GM19372 (cell line): ENCODE results near the gene RHOA.
"Not testable (repeated sequence)": the region's sequence is repeated elsewhere in the genome, so short reads cannot be mapped to it uniquely, and the experiment has no call there.

ENCODE experiments used
- ATAC-seq: cut with Tn5 transposase; IDR thresholded peaks from one replicate; pipeline ENCODE4 v1.9.1; 2021; ENCODE audit warnings: mild to moderate bottlenecking, low read depth, moderate library complexity; ENCODE audit not compliant: unreplicated experiment

RHOA gene

DNA sequence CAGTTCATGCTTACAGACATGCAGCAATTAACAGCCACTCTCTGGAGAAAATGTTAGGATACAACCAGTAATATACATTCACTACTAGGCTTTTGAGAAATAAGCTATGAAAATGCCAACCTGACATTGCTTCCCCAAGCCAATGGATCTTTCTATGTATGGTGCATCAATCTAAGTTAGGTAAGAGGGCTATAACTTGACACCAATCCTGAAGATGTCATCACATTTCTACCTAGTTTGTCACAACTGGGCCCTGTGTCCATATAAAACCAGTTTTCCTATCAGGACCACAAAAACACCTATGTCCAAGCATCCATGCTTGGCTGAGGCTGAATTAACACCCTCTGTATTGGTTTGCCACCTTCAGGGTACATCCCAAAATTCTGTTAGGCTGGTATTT is 39.8 kb downstream of the RHOA start:
- ATAC-seq = no peak

DNA sequence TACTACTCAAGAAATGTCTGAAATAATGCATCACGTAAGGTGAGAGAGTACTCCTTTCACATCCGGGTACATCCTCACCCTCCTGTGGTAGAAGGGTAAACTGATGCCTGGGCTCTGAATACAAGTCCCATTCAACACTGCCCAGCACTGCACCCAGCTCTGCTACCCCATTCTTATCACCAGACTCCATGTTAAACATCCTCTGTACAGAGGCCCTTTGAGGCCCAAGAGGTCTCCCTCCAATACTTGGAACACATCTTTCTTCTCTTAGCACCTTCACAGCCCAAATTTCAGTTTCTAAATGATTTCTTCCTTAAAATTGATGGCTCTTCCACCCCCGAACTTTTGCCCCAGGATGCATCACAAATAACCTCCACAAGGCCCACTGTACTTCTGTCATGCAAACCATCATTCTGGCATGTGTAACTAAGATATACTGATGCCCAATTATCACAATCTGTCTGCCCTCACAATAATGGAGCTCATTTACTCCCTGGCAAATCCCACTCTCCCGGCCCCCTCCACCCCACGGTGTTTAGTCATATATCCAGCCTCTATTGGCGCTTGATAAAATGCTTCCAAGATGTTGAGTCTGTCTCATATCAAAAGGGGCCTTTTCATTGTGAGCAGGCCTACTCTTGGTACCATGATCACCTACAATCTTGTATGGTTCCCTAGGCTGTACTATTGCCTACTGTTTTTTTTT is 41.0 kb downstream of the RHOA start:
- ATAC-seq = no peak

DNA sequence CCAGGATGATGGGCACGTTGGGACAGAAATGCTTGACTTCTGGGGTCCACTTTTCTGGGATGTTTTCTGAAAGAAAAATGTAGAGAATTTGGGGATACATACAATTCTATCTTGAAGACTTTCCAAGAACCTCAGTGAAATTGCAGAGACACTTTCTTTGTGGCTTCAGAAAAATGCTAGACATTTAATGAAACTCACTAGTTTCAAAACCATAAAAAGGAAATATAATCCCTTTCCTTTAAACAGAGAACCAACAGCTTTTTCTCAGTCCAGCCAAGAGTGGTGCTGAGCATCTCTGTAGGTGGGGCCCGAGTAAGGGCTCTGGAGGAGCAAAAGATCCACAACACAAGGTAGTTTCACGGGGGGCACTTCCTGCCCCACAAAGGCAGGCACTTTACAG is 49.2 kb downstream of the RHOA start:
- ATAC-seq = no peak

DNA sequence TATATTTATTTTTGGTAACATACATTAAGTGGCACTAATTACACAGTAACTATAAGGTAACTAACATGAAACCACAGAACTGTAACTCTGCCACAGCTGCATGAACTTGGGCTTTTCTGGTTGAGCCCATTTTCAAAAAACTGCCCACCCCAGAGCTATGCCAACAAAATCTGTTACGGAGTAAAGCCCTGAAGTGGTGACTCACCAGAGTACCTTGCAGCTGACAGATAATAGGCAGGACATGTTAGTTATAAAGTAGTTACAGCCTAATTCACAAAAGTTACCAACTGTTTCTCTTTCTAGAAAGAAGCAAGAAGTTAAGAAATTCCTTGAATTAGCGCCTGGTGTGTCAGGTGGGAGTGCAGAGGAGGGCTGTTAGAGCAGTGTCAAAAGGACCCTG is 52.2 kb downstream of the RHOA start:
- ATAC-seq = no peak

DNA sequence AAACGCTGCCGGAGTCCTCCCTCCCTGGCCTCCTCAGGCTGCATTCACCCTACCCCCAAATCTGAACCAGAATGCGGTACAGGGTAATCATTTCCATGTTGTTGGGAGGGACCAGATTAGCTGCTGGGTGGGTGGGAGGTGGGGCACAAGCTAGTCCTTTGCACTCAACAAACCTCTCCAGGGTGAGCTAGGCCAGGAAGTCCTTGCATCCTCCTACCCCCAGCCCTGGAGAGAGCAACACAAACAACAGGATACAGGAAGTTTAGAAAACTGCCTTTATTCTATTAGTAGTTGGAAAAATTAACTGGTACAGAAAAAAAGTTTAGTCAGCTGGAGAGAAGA is 52.9 kb downstream of the RHOA start:
- ATAC-seq = no peak

DNA sequence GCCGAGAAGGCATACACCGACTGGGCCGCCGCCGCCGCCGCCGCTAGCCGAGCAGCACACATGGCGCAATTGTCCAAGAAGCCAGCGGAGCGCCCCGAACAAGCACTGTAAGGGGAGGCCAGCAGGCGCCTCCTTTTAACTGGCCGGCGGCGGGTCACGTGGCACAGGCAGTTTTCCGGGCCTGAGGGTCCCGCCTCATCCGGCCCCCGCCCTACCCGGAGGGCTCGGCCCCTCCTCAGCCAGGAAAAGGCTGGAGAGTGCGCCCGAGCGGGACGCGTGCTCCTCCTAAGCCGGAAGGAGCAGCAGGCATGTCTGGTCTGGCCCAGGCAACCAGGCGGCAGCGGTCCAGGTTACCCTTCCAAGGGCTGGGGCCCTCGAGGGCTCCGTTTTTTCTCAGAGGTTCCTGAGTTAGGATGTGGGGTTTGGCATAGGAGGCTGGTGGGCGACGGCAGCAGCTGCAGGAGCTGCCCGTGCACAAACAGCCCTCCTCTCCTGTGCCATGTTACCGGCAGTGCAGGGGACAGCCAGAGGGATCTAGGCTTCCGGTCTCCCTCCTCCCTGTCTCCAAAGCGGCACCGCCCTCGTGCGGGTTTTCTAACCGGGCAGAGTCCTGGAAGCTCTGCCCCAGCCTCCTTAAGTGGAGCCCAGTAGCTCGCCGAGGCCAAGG is 53.4 kb downstream of the RHOA start, which contains the start of gene GPX1:
Gene GPX1, minus strand, starts transcription at position 137 of the 667 bp plus-strand sequence. Its CDS starts 75 bp downstream, at position 62.
- peak; percentile 85 for ATAC-seq

DNA sequence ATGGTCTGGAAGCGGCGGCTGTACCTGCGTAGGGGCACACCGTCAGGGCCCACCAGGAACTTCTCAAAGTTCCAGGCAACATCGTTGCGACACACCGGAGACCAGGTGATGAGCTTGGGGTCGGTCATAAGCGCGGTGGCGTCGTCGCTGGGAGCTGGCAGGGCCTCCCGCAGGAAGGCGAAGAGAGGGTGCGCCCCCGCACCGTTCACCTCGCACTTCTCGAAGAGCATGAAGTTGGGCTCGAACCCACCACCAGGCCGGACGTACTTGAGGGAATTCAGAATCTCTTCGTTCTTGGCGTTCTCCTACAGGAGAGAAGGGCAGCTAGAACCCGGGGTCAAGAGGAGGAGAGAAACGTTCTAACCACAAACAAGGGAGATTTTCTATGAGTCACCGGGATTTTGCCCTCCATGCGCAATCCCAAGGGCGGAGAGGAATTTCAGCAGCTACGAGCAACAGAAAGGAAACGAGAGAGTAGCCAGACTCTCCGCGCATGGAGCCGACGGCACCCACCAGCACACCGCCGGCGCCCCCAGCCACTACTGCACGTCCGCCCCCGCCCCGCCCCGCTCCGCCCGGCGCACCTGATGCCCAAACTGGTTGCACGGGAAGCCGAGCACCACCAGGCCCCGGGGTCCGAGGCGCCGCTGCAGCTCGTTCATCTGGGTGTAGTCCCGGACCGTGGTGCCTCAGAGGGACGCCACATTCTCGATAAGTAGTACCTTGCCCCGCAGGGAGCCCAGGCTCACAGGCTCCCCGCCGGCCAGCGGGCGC is 54.1 kb downstream of the RHOA start:
- ATAC-seq = peak; percentile 37

DNA sequence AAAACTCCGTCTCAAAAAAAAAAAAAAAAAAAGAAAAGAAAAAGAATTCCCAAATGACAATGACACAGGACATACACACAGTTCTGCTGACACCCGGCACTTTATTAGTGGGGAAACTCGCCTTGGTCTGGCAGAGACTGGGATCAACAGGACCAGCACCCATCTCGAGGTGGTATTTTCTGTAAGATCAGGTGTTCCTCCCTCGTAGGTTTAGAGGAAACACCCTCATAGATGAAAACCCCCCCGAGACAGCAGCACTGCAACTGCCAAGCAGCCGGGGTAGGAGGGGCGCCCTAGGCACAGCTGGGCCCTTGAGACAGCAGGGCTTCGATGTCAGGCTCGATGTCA is 54.7 kb downstream of the RHOA start:
- not testable (repeated sequence) for ATAC-seq

DNA sequence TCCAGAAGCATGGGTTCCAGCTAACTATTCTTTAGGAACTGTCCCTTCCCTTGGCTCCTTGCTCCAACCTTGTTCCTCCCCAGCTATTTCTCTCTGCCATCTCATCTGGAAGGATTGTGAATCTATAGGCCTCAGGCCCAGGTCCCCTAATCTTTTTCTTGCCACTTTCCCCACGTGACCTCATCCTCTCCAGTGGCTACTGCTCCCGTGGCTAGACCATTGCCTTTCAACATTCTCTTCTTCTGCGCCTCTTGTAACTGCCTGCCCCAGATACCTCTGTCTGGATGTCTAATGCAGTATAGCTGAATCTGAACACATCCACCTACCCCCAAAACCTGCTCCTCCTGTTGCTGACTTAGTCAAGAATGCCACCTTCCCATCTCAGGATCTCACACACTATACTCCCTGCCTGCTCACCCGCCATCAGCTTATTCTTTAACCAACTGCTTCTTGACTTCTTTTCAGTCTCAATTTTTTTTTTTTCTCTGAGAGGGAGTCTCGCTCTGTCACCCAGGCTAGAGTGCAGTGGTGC is 58.8 kb downstream of the RHOA start:
- no peak for ATAC-seq

DNA sequence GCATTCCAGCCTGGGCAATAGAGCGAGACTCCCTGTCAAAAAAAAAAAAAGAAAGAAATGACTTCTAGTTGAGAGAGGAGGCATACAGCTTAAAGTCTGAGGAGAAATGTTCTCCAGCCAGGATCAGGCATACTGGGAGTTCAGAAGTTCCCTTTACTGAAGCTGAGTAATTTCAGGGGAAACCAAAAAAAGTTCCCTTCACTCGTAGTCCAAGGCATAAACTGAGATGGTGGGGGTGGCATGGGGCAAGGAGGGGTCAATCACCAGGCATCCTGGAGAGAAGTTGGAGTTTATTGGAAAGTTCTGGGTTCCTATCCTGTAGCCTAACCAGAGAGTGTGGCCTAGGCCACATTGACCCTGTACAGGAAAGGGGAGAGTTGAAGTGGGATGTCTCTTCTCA is 59.5 kb downstream of the RHOA start:
- ATAC-seq = no peak

DNA sequence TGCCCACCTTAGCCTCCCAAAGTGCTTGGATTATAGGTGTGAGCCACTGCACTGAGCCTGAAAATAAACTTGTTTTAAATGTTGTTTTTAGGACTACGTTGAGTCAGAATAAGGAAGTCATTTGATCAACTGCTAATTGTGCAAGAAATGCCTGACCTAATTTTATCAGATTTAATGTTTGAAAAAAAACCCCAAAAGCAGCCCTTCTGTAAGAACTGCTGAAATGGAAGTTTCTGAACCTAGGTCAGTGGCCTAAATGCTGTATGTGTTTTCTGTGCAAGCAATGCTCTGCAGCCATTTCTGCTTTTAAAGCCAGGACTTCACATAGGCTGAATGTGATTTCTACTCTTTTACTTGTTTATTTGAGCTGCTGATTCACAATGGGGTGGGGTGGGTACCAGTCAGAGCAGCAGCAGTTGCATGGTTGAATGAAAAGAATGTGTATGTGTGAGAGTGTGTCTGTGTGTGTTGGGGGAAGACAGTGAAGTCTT is 60.2 kb downstream of the RHOA start:
- ATAC-seq = no peak

DNA sequence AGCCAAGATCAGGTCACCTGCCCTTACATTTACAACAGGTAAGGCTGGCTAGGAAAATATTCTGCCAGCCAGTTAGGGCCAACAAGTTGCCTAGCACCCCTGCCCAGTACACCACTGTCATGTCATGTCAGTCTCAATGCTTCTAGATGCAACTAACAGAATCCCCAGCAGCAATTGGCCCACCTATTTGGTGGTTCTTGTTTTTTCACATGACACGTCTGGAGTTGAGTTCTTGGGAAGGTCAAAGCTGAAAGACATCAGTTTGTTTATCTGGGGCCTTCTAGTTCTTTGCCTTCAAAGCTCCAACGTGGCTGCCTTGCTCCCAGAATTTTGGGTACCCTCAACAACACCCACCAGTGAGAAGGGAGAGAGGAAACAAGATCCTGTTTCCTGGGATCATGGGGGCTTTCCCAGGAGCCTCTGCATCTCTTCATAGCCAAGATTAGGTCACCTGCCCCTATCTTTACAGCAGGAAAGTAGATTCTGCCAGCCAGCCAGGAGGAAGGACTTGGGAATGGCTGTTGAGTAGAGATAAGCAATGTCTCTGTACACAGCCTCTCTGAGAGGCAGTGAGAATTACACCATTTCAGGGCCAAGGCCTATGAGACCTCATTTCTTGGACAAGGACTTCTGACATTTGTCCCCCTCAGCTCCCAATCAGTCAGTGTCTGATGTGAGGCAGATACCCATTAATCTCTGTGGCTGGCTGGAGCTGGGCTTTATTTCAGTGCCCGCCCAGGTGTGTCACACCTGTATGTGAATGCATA is 62.2 kb downstream of the RHOA start:
- ATAC-seq = no peak

DNA sequence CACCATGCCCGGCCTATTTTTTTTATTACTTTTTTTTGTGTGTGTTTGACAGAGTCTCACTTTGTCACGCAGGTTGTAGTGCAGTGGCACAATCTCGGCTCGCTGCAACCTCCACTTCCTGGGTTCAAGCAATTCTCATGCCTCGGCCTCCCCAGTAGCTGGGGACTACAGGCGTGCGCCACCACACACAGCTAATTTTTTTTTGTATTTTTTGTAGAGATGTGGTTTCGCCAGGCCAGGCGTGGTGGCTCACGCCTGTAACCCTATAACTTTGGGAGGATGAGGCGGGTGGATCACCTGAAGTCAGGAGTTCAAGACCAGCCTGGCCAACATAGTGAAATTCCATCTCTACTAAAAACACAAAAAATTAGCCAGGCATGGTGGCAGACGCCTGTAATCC is 63.4 kb downstream of the RHOA start:
- not testable (repeated sequence) for ATAC-seq

DNA sequence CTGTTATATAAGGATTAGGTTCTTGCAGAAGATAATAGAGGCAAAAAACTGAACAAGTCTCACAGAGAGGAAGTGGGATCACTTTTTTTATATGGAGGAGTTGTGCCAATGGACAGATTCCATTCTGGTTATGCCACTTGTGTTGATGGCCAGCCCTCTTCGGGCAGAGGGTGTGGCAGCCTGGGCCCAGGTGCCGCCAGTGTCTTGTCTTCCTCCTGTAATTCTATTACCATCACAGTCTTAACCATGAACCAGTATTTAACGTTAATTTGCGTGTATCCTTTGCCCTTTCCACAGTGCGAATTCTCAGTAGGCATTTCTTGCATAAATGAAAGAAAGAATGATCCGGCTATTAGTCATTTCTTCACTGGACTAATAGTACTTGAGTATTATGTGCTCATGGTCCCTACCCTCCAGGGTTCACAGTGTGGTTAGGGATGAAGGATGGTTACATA is 65.0 kb downstream of the RHOA start:
- no peak for ATAC-seq

DNA sequence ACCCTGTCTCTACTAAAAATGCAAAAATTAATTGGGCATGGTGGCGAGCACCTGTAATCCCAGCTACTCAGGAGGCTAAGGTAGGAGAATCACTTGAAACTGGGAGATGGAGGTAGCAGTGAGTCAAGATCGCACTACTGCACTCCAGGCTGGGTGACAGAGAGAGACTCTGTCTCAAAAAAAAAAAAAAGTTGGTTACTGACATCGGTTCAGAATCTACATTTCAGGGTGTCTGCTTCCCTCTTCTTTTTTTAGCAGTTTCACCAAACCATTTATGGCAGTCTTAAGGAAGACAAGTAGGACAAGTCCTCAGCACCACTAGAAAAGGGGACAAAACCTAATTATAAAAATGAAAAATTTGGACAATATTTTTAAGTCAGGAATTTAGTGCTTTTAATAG is 68.6 kb downstream of the RHOA start:
- no peak for ATAC-seq

DNA sequence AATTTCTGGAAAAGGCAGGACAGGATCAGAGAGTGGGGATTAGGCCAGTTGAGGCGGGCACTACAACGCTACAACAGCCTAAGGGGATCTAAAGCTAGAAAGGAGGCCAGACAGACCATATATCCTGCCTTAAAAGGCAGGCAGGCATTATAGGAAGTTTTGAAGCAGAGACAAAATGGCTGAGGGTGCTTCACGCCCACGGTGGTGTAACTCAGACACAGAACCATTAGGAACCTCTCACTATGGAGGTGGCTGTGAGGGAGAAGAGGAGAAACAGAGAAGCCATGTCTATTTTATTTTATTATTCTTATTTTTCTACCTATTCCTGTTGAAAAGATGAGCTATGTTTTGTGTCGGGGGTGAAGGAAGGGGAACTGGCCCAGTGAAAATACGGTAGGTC is 69.8 kb downstream of the RHOA start:
- ATAC-seq = no peak

DNA sequence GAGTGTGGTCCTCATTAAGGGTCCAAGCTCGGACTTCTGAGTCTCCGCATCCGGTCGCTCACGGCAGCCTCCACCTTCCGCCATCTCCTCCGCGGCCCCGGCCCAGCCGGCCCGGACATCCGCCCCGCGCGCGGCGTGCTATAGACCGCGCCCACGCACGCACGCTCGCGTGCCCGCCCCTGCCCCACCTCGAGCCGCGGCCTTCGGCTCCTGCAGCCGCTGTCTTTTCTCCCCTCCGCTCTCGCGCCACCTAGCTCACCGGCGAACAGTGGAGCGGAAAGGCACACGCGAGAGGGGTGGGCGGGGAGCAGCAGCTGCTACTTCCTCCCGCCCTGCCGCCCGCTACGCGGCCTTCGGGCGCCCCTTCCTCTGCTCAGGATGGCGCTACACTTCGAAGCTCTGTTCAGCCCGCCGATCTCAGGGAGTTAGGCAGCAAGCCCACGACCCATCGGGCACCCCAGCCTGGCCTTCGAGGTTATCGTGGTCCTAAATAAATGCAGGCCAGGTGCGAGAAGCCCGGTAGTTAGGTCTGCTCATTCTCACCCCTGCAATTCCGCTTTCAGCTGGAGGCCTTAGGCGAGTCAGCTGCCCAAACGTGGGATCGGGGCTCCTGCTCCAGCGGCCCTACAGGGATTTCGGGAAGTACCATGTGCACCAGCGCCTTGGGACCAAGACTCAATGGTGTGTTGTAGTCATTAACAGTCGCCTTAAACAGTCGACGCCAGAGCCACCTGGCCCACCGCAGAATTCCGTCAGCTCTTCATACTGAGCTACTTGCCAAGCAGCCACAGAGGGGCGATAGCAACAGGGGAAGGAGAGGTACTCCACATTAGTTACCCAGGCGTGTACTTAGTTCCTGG is 71.6 kb downstream of the RHOA start, which contains the start of gene USP4:
Gene USP4, minus strand, starts transcription at position 113 of the 860 bp plus-strand sequence. Its CDS starts 29 bp downstream, at position 84.
- ATAC-seq = peak; percentile 85

DNA sequence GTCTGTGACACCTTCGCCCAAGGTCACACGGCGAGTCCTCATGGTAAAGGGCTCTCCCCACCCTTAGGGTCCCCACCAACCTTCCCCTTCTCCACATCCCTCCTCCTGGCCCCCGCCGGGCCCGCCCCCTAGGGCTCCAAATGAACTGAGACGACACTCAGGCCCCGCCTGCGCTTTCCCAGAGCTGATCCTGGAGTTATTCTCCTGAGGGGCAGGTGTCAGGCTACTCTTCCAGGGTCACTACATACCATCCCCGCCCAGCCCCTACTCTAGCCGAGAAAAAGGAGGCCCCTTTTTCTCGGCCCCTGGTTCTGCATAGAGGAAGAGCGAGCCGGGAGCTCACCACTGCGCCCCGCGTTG is 72.2 kb downstream of the RHOA start:
- peak; percentile 4 for ATAC-seq

DNA sequence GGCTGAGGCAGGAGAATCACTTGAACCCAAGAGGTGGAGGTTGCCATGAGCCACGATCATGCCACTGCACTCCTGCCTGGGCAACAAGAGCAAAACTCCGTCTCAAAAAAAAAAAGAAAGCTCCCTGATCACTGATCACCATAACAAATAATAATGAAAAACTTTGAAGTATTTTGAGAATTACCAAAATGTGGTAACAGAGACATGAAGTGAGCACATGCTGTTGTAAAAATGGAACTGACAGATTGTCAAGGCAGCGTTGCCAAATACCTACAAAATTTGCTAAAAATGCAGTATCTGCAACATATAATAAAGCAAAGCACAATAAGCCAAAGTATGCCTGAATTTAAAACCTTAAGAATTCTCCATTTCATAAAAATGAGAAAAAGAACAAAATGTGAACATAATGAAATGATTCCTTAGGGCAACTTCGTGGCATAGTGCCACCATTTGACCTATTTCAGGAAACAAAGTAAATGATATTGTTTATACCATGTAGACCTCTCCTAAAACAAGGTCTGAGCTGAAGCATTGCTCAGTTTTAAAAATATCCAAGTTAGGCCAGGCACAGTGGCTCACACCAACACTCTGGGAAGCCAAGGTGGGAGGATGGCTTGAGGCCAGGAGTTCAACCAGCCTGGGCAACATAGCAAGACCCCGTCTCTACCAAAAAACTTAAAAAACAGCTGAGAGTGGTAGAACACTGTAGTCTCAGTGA is 77.7 kb downstream of the RHOA start:
- no peak for ATAC-seq
